Astrocyte (in vitro differentiated cells and primary cell): ENCODE results near the gene TMEM44. TPM values are rescaled to one million over a fixed set of nuclear protein-coding genes. Genes with fewer than 3 reads are reported as not detected.
"Not testable (repeated sequence)": the region's sequence is repeated elsewhere in the genome, so short reads cannot be mapped to it uniquely, and the experiment has no call there.

Experiments used
- DNase-seq: peaks from one replicate; pipeline ENCODE4 v3.0.0-alpha.2; 2010; ENCODE audit warnings: low read depth
- FAIRE-seq: peaks from 2 replicates; lab custom pipeline; 2011; peaks lifted over from hg19 to GRCh38; lab: Jason Lieb, UNC
- H2AFZ ChIP-seq: 2 replicates; pipeline ENCODE4 v1.6.0; 2012; ENCODE audit warnings: low read depth, low read length, inconsistent platforms
- H3K27ac ChIP-seq: 2 replicates; pipeline ENCODE4 v1.5.1; 2011; ENCODE audit warnings: low read depth, low read length, inconsistent platforms
- H3K27me3 ChIP-seq: 2 replicates; pipeline ENCODE4 v1.6.0; 2011; ENCODE audit warnings: low read length, inconsistent platforms; ENCODE audit not compliant: insufficient read depth
- H3K36me3 ChIP-seq: 2 replicates; pipeline ENCODE4 v1.5.1; 2011; ENCODE audit warnings: low read length, inconsistent platforms; ENCODE audit not compliant: insufficient read depth
- H3K4me1 ChIP-seq: 2 replicates; pipeline ENCODE4 v1.5.1; 2011; ENCODE audit warnings: low read length, inconsistent platforms; ENCODE audit not compliant: insufficient read depth
- H3K4me2 ChIP-seq: 2 replicates; pipeline ENCODE4 v1.6.0; 2012; ENCODE audit warnings: low read length, inconsistent platforms
- H3K4me3 ChIP-seq: 2 replicates; pipeline ENCODE4 v1.5.1; 2011; ENCODE audit warnings: low read depth, mild to moderate bottlenecking, low read length, inconsistent platforms; ENCODE audit not compliant: insufficient read depth
- H3K79me2 ChIP-seq: 2 replicates; pipeline ENCODE4 v1.6.0; 2012; ENCODE audit warnings: mild to moderate bottlenecking, low read length, inconsistent platforms; ENCODE audit not compliant: insufficient read depth
- H3K9ac ChIP-seq: 2 replicates; pipeline ENCODE4 v1.6.0; 2012; ENCODE audit warnings: mild to moderate bottlenecking, low read length, inconsistent platforms
- H3K9me3 ChIP-seq: 2 replicates; pipeline ENCODE4 v1.5.1; 2012; ENCODE audit warnings: low read depth, mild to moderate bottlenecking, low read length, inconsistent platforms; ENCODE audit not compliant: insufficient read depth
- H4K20me1 ChIP-seq: 2 replicates; pipeline ENCODE4 v1.6.0; 2012; ENCODE audit warnings: low read length, inconsistent platforms; ENCODE audit not compliant: insufficient read depth
- H3K27ac Mint-ChIP-seq: one replicate; pipeline ENCODE4 v1.8.0; 2021; ENCODE audit warnings: mild to moderate bottlenecking, mixed read lengths; ENCODE audit not compliant: unreplicated experiment
- H3K27me3 Mint-ChIP-seq: one replicate; pipeline ENCODE4 v1.8.0; 2021; ENCODE audit warnings: low read depth, mixed read lengths; ENCODE audit not compliant: unreplicated experiment
- H3K36me3 Mint-ChIP-seq: one replicate; pipeline ENCODE4 v1.8.0; 2021; ENCODE audit warnings: low read depth, mixed read lengths; ENCODE audit not compliant: unreplicated experiment
- H3K4me1 Mint-ChIP-seq: one replicate; pipeline ENCODE4 v1.8.0; 2021; ENCODE audit warnings: low read depth, mixed read lengths; ENCODE audit not compliant: unreplicated experiment
- H3K4me3 Mint-ChIP-seq: one replicate; pipeline ENCODE4 v1.8.0; 2021; ENCODE audit warnings: mild to moderate bottlenecking, moderate library complexity, mixed read lengths; ENCODE audit not compliant: unreplicated experiment
- H3K9me3 Mint-ChIP-seq: one replicate; pipeline ENCODE4 v1.8.0; 2021; ENCODE audit warnings: mild to moderate bottlenecking, mixed read lengths; ENCODE audit not compliant: unreplicated experiment
- EZH2 ChIP-seq: IDR thresholded peaks from 2 replicates; pipeline ENCODE4 v1.6.1; 2012; ENCODE audit warnings: mild to moderate bottlenecking, low read length, inconsistent platforms; ENCODE audit not compliant: insufficient read depth
- total RNA-seq: library from RNA; stranded (reverse); gene quantifications from 2 replicates; pipeline ENCODE4 v1.2.1, GENCODE V29; 2021
- TF ChIP-seq, protein P1 (sequence below): IDR thresholded peaks from 2 replicates; pipeline ENCODE4 v1.5.1; 2011; ENCODE audit warnings: low read depth, mild to moderate bottlenecking, inconsistent platforms, low read length, moderate library complexity; ENCODE audit not compliant: insufficient read depth

The TMEM44 gene
- total RNA-seq, 1 donor from 2014 or later = 9.8 TPM

- Histone ChIP-seq H3K27ac (no peak overlapping the region), H3K79me2 (peaks cover 24% of the 10 kb centered on the region), H2AFZ (no peak overlapping the region), H3K27me3 (no peaks in the 10 kb centered on the region), H3K9ac (no peak overlapping the region), H3K4me2 (peak overlapping the region; percentile 94), H3K36me3 (peaks cover 15% of the 10 kb centered on the region), H3K9me3 (peaks cover 6% of the 10 kb centered on the region), H4K20me1 (peaks cover 8% of the 10 kb centered on the region), H3K4me3 (peak overlapping the region; percentile 83), H3K4me1 (no peaks in the 10 kb centered on the region)
- no peak for TF ChIP-seq EZH2
- TF ChIP-seq, protein P1, sequence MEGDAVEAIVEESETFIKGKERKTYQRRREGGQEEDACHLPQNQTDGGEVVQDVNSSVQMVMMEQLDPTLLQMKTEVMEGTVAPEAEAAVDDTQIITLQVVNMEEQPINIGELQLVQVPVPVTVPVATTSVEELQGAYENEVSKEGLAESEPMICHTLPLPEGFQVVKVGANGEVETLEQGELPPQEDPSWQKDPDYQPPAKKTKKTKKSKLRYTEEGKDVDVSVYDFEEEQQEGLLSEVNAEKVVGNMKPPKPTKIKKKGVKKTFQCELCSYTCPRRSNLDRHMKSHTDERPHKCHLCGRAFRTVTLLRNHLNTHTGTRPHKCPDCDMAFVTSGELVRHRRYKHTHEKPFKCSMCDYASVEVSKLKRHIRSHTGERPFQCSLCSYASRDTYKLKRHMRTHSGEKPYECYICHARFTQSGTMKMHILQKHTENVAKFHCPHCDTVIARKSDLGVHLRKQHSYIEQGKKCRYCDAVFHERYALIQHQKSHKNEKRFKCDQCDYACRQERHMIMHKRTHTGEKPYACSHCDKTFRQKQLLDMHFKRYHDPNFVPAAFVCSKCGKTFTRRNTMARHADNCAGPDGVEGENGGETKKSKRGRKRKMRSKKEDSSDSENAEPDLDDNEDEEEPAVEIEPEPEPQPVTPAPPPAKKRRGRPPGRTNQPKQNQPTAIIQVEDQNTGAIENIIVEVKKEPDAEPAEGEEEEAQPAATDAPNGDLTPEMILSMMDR = no peak
- H3K27me3 Mint-ChIP-seq = no peaks in the 10 kb centered on the region
- no peak for DNase-seq
- peaks cover 18% of the 10 kb centered on the region for H3K36me3 Mint-ChIP-seq
- no peaks in the 10 kb centered on the region for H3K4me1 Mint-ChIP-seq
- no peak overlapping the region for H3K4me3 Mint-ChIP-seq
- FAIRE-seq = no peak
- no peak overlapping the region for H3K27ac Mint-ChIP-seq
- H3K9me3 Mint-ChIP-seq = peaks cover 6% of the 10 kb centered on the region
These were observed 1.5 kb downstream of the TMEM44 start for GRCh38 chr3:194631696-194632095.

- not testable (repeated sequence) for H2AFZ ChIP-seq, H3K27ac ChIP-seq, H3K4me3 ChIP-seq, H3K9ac ChIP-seq, H3K4me2 ChIP-seq, H3K4me1 ChIP-seq, H3K27ac Mint-ChIP-seq, H3K27me3 Mint-ChIP-seq, FAIRE-seq, H3K4me3 Mint-ChIP-seq, H3K4me1 Mint-ChIP-seq, H3K9me3 Mint-ChIP-seq, DNase-seq, H3K9me3 ChIP-seq, H3K27me3 ChIP-seq
- H4K20me1 ChIP-seq = peaks cover 15% of the 10 kb centered on the region
- peaks cover 24% of the 10 kb centered on the region for H3K79me2 ChIP-seq
- peaks cover 25% of the 10 kb centered on the region for H3K36me3 Mint-ChIP-seq
- peaks cover 21% of the 10 kb centered on the region for H3K36me3 ChIP-seq
These were observed 2.5 kb downstream of the TMEM44 start for GRCh38 chr3:194630681-194631080.

DNA sequence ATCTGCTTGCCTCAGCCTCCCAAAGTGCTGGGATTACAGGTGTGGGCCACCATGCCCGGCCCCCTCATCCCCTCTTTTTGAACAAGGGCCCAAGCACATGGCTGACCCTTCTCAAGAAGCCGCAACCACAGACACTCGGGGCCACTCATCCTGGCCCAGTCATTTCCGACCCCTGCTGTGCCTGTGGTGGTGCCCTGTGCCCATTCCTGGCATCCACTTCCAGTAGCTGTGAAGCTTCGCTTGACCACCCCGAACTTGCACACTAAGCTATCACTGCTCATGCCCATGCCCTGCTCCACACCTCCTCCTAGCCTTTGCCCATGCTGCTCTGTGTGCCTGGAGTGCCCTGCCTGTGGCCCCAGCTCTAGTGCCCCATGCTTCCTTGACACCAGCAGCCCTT lies 8.3 kb downstream of the TMEM44 start:
- Mint-ChIP-seq H3K4me1 (peaks cover 4% of the 10 kb centered on the region), H3K27me3 (no peaks in the 10 kb centered on the region), H3K9me3 (peaks cover 4% of the 10 kb centered on the region), H3K36me3 (peaks cover 46% of the 10 kb centered on the region), H3K27ac (no peak overlapping the region), H3K4me3 (no peak overlapping the region)
- Histone ChIP-seq H4K20me1 (peaks cover 16% of the 10 kb centered on the region), H3K4me3 (no peak overlapping the region), H3K9ac (no peak overlapping the region), H3K27ac (no peak overlapping the region), H3K27me3 (no peaks in the 10 kb centered on the region), H3K79me2 (peaks cover 4% of the 10 kb centered on the region), H3K4me1 (peaks cover 3% of the 10 kb centered on the region), H2AFZ (no peak overlapping the region), H3K9me3 (no peaks in the 10 kb centered on the region), H3K36me3 (peaks cover 23% of the 10 kb centered on the region), H3K4me2 (no peak overlapping the region)
- FAIRE-seq = no peak
- TF ChIP-seq EZH2 = no peak
- TF ChIP-seq, protein P1 = no peak
- DNase-seq = no peak
